Inflammatory macrophage treated with lipopolysaccharide for 4 hours (primary cell): ENCODE results near the gene SLC50A1.

Experiments
- DNase-seq: peaks from one replicate; pipeline ENCODE4 v3.0.0-alpha.2; 2020

The SLC50A1 gene

GRCh38 chr1:155135415-155136028 lies at the start of gene SLC50A1:
Gene SLC50A1 (plus strand): TSS chr1:155135852. CDS start chr1:155135912, 60 bp downstream.
- DNase-seq = peak; percentile 97

DNA sequence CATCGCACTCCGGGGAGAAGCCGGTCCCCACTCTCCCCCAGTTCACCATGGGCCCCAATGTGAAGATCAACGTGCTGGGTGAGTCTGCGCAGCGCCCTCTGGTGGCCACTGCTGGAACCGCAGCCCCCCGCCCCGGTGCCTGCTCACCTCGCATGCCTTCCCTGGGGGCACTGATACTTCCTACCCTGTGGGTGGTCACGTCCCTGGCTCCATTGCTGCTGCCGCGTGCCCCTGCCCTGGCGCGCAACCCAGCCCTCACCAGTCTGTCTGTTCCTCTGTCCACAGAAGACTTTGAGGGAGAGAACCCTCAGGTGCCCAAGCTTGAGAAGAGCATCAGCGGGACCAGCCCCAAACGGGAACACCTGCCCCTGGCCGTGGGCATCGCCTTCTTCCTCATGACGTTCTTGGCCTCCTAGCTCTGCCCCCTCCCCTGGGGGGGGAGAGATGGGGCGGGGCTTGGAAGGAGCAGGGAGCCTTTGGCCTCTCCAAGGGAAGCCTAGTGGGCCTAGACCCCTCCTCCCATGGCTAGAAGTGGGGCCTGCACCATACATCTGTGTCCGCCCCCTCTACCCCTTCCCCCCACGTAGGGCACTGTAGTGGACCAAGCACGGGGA lies 49.4 kb upstream of the SLC50A1 start:
- peak; percentile 39 for DNase-seq

- no peak for DNase-seq
Observed at GRCh38 chr1:155086856-155087535, 48.7 kb upstream of the SLC50A1 start.

GRCh38 chr1:155091071-155092051 lies 44.3 kb upstream of the SLC50A1 start:
- DNase-seq = peak; percentile 53

DNA sequence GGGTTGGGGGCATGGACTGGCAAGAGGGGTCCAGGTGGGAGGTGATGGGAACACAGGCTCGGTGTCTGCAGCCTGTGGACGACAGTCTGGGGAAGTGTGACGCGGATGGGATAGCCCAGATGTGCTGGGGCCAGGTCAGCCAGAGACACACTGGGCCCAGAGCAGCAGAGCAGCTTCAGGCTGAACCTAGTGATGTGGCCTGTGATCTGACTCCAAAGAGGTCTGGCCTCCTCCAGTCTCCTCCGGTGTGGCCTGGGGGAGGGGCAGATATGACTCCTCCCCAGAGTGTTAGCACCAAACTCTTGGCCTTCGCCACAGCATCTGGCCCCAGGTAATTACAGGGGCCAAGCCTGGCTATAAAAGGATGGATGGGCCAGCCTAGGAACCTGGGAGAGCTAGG lies 43.5 kb upstream of the SLC50A1 start:
- no peak for DNase-seq

GRCh38 chr1:155092641-155093040 lies 43.0 kb upstream of the SLC50A1 start:
- no peak for DNase-seq

DNA sequence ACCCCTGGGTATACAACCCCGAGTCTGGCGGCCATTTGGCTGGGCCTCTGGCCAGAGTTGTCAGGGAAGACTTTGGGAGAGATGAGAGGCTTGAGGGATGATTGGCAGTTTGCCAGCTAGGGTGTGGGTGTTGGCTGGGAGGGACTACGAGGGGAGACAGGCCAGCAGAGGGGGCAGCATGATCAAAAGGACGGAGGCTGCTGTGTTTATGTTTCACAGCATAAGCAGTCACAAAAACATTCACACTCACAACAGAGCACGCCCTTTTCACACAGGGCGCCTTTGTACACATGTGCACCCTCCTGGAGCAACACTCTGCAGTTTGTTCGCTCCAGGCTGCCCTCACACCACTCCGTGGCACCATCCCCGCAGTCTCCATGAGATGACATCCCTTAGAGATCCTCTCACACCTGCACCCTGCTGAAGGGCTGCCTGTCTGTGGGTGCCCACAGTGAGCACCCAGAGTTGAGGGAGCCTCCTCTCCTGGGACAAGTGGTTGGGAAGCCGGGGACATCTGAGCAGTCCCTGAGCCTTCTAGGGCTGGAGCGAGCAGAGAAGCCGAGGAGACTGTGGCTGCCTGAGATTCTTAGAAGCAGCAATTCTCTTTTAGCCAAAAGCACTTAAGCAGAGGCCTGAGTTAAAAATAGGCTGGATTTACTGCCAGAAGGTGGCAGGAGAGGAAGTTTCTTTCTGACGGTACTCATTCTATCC lies 41.6 kb upstream of the SLC50A1 start:
- DNase-seq = peak; percentile 44

DNA sequence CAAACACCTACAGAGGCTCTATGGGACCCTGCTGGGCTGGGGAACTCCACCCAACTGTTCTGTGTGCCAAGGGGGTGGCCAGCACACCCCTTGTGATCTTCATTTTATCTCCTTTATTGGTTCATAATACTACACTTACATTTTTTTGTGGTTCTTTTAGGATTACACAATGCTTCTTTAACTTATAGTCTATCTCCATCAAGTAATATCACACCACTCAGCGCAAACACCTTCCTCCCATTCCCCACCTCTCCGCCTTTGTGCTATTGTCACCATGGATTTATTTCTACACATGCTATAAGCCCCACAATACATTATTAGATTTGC lies 41.1 kb upstream of the SLC50A1 start:
- DNase-seq = no peak

GRCh38 chr1:155099331-155099730 lies 36.3 kb upstream of the SLC50A1 start:
- no peak for DNase-seq

- no peak for DNase-seq
Observed at GRCh38 chr1:155103325-155103724, 32.3 kb upstream of the SLC50A1 start.

DNA sequence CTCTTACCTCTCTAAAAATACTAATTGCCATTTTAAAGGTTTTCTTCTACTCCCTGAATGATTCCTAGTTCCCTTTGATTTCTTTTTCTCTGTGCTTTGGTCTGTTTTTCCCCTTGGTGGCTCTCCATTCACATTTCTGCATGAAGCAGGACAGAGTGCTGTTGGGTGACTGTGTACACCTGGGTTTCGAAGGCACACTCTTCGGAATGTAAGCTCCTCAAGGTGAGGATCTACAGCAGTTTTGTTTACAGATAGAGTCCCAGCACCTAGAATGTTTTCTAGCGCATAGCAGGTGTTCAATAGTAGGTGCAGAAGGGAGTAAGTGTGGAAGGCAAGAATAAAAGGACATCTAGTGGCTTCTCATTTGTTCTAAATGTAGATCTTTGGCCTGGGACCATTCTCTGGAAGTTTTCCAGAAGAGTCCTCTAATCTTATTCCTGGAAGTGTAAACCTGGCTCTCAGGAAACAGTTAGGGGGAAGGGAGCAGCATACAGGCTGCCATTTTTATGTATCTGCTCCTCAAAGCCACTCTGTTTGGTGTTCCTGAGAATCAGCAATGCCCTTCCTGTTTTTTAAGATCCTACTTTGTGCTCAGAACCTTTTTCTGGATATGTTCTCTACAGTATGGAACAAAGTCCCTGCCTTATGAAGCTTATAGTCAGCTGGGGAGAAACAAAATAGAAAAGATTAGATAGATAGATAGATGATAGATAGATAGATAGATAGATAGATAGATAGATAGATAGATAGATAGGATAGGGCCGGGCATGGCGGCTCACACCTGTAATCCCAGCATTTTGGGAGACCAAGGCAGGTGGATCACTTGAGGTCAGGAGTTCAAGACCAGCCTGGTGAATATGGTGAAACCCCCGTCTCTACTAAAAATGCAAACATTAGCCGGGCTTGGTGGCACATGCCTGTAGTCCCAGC lies 30.8 kb upstream of the SLC50A1 start:
- no peak for DNase-seq

DNA sequence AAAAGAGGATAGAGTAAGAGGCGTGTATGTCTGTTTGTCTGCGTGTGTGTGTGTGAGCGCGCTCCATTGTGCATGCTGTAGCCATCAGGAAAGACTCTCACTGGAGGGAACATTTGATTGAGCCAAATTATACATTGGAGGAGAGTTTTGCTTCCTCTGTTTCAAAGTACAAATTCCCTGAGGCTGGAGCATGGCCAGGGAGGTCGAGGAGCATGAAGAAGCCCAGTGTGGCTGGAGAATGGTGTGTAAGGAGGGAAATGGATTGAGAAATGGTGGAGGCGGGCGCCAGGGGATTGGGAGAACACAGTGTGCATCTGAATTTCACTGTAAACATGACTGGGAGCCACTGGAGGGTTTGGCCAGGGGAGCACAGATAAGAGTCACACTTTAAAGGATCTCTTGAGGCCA lies 30.0 kb upstream of the SLC50A1 start:
- DNase-seq = no peak

GRCh38 chr1:155106862-155107261 lies 28.8 kb upstream of the SLC50A1 start:
- DNase-seq = no peak

DNA sequence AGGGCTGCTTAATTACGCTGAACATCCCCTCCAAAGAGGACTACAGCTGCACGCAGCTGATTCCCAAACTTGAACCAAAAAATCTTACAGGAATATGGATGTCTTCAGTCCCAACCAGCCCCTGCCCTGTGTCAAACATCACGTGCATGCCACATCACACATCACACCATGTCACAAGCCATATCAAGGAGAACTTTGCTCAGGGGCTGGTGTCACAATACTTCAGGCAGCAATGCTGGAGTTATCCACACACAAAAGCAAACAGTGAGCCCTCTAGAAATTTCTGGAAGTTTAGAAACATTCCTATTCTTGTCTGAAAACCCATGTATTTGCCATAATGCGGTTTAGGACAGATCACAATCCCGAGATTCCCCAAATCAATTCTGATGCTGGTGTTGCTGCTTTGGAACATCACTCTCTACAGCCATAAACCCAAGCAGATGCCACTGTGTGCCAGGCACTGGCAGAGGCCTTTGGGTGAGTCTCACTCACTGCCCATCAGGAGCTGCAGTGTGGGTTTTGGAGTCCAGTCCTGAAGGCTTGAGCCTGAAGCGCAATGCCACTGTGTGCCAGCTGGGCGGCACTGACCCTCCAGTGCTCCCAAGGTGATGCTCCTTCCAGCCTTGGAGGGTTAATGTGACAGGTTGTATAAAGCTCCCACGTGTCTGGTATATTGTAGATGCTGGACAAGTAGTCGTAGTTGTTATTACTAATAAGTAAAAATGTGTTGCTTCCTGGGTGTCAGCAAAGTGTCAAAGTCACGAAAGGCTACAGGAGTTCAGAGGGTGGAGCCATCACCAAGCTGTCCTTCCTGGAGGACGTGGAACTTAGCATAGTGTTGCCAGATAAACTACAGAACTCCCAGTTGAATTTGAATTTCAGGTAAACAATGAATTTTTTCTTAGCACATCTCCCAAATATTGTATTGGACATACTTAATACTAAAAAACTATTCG lies 28.1 kb upstream of the SLC50A1 start:
- no peak for DNase-seq

DNA sequence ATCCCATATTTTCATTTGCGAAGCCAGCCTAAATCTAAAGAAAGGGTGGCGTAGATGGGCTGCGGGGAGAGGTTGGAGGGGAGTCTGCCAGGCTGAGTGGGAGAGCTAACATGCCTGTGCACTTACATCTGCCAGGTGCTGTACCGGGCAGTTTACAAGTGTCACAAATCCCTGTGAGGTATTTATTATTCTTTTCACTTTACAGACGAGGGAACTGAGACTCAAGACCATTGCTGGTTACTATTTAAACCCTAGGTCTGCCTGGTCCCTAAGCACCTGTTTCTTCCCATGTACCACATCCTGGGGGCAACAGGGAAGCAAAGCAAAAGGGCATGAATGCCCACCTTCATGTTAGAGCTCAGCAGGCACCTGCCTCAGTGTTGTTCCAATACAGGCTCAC lies 27.4 kb upstream of the SLC50A1 start:
- DNase-seq = no peak

DNA sequence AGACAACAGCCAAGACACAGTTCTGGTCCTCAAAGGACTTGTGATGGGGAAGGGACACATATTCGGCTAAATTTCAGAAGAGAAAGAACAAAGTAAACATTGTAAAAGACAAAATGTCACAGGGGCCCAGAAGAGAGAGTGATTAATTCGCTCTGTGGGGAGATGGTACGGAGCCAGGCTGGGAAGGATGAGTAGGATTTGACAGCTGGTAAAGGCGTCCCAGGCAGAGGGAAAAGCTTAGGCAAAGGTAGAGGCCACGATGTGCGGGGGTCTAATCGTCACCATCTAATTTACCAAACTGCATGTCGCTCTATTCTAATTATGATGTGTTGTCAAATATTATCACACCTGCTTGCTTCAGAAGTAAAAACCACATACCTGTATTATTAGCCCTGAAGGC lies 25.3 kb upstream of the SLC50A1 start:
- no peak for DNase-seq

- DNase-seq = no peak
Observed at GRCh38 chr1:155110826-155111225, 24.8 kb upstream of the SLC50A1 start.

DNA sequence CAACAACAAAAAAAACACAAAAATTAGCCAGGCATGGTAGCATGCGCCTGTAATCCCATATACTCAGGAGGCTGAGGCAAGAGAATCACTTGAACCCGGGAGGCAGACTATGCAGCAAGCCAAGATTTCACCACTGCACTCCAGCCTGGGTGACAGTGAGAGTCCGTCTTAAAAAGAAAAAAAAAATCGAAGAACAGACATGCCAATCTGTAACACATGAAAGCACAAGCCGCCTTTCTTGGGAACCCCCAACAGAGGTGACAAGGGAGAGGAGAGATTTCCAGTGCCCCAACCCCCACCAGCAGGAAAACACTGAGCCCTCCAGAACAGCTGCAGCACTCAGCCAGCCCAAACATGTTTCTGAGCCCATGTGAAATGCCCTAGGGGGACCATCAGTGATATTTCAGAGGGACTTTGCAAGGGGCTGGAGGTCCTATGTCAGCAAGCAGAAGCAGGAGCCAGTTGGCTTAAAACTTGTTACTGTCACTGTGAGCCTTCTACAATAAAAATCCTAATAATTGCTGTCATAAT lies 22.1 kb upstream of the SLC50A1 start:
- DNase-seq = no peak

DNA sequence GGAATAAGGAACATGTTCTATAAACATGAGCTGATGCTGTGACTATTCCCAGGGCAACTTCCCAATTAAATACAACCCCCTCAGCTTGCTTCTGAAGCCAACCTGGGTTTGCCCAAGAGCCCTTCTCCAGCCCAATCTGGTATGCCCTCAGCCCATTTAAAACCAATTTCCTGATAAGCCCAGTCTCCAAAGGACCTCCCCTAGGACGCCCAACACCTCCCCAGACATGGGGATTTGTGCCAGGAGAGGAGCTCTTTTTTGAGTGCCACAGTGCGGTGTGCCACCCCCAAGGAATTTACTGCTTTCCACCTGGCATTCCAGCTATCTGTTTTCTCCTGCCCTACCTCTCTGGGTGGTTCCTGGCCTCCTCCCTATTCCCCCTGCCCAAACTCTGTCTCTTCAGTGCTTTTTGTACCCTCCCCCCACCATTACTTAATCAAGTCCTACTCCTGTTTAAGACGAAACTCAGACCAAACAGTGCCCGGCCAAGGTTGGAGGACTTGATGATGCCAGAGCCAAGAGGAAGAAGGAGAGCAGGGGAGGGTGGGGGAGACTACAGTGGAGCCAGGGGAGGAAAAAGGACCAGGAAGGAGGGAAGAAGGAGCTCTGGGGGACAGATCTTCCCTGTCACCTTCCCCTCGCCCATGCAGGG lies 19.4 kb upstream of the SLC50A1 start:
- no peak for DNase-seq
